Activated CD4-positive, alpha-beta memory T cell treated with anti-CD3 and anti-CD28 coated beads, Interleukin-2, amount 10 ng/mL, durations not matched to agents 7 days and 5 days (primary cell): ENCODE results near the gene SNX13. TPM values are rescaled to one million over a fixed set of nuclear protein-coding genes. Genes with fewer than 3 reads are reported as not detected.
A peak's percentile ranks its signal among the peaks of the same experiment; 100 is the strongest.

Source experiments
- CTCF ChIA-PET: fragments of 350-600 bp; sonication (Branson Sonifier 250); formaldehyde crosslinking; loops from one replicate; lab custom pipeline; 2021; ENCODE audit warnings: antibody characterized with exemption, inconsistent platforms; lab: Charles Lee
- POLR2A ChIA-PET: fragments of 350-600 bp; sonication (Branson Sonifier 250); formaldehyde crosslinking; loops from one replicate; lab custom pipeline; 2021; ENCODE audit warnings: antibody characterized with exemption; lab: Charles Lee
- DNase-seq: peaks from one replicate; pipeline ENCODE4 v3.0.0-alpha.2; 2020
- H3K27ac Mint-ChIP-seq: one replicate; pipeline ENCODE4 v1.8.0; 2021; ENCODE audit warnings: mild to moderate bottlenecking, mixed read lengths
- H3K27me3 Mint-ChIP-seq: one replicate; pipeline ENCODE4 v1.8.0; 2021; ENCODE audit warnings: mixed read lengths
- H3K36me3 Mint-ChIP-seq: one replicate; pipeline ENCODE4 v1.8.0; 2021; ENCODE audit warnings: low read depth, mixed read lengths
- H3K4me1 Mint-ChIP-seq: one replicate; pipeline ENCODE4 v1.8.0; 2021; ENCODE audit warnings: mixed read lengths
- H3K4me3 Mint-ChIP-seq: one replicate; pipeline ENCODE4 v1.8.0; 2021; ENCODE audit warnings: mild to moderate bottlenecking, mixed read lengths
- H3K9me3 Mint-ChIP-seq: one replicate; pipeline ENCODE4 v1.8.0; 2021; ENCODE audit warnings: mixed read lengths
- total RNA-seq, 2 experiments: library from RNA; stranded (reverse); gene quantifications; one replicate each; pipeline ENCODE4 v1.2.3, GENCODE V29; 2021

SNX13 gene
- total RNA-seq, 2 experiments from 2014 or later: 23.8 to 25.9 TPM

DNA sequence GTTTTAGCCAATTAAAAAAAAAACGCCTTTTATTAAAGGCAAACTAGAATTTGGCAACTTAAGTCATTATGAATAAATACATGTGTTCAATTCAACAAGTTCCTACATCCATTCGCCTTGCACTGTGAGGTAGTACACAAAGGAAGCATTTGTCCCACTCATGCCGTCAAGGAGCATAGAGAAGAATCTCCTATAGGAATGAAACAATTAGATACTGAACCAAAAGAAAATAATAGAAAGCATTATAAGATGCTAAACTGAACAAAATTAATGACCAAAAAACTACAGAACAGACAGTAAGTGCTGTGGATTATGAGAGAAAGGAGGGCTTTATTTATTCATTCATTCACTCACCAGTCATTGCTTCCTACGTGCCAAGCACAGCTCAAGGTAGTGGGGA lies 42.2 kb downstream of the SNX13 start:
- Mint-ChIP-seq H3K4me1 (no peaks in the 10 kb centered on the region), H3K27ac (no peak overlapping the region), H3K27me3 (no peaks in the 10 kb centered on the region), H3K4me3 (no peak overlapping the region), H3K9me3 (no peaks in the 10 kb centered on the region), H3K36me3 (no peaks in the 10 kb centered on the region)
- POLR2A ChIA-PET: no interaction called here
- CTCF ChIA-PET: no interaction called here
- DNase-seq: no peak

DNA sequence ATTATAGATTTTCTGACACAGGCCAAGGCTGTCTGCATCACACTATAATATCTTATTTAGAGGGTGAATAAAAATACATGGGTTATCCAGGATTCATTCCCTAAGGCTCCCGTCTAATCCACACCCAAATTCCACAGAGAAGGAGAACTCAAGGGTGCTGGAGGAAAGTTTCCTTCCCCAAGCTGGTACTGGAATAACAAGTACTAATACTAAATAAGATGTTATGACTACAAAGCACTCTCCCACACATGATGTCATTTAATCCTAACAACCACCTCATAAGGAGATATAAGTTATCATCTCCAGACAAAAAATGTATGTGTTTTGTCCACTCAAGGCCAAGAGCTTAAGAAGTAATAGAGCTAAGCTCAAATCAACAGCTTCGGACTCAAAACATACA lies 53.0 kb downstream of the SNX13 start:
- POLR2A ChIA-PET: no interaction called here
- Mint-ChIP-seq H3K36me3 (peaks cover 50% of the 10 kb centered on the region), H3K4me1 (no peaks in the 10 kb centered on the region), H3K27me3 (no peaks in the 10 kb centered on the region), H3K9me3 (no peaks in the 10 kb centered on the region), H3K27ac (no peak overlapping the region), H3K4me3 (no peak overlapping the region)
- CTCF ChIA-PET: no interaction called here
- no peak for DNase-seq

DNA sequence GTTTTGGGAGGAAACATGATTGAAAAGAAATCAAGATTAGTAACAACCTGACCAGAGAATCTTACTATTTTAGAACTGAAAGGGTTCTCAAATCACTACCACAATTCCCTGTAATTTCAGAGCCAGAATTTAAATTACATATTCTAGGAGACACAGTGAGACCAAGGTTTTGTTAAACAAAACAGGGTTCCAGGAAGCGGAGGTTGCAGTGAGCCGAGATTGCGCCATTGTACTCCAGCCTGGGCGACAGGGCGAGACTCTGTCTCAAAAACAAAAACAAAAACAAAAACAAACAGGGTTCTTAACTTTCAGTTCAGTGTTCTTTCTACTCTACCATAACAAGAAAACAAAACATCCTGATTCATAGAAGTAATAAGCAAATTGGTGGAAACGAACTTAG lies 57.6 kb downstream of the SNX13 start:
- Mint-ChIP-seq H3K27ac (no peak overlapping the region), H3K4me3 (no peak overlapping the region), H3K9me3 (no peaks in the 10 kb centered on the region), H3K4me1 (no peaks in the 10 kb centered on the region), H3K27me3 (no peaks in the 10 kb centered on the region), H3K36me3 (peaks cover 40% of the 10 kb centered on the region)
- ChIA-PET CTCF (no interaction called here), POLR2A (interaction anchor here (0.9 kb wide), 1 partner anchor 70 kb away, joined by 3 read pairs; no protein-coding TSS in a partner anchor)
- no peak for DNase-seq

DNA sequence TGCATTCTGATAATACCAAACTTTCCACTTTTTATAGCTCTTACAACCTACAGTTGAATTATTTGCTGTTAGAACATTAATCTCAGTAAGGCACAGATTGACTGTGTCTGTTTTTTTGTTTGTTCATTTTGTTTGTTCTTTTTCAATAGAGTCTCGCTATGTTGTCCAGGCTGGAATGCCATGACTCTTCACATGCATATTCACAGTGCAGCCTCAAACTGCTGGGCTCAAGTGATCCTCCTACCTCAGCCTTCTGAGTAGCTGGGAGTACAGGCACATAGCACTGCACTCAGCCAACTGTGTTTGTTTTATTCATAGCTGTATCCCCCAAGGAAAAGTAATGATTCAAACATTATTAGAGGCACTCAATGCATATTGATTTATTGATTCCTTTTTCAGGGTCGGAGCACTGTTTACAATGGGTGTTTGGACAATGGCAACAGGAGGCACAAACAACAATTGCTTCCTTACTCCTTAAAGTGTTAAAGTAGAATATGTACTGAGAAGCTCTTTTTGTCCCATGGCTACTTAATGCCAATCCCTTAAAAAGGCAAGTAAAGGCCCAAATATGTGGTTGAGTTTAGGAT lies 61.1 kb downstream of the SNX13 start:
- Mint-ChIP-seq H3K27ac (no peak overlapping the region), H3K9me3 (no peaks in the 10 kb centered on the region), H3K4me1 (no peaks in the 10 kb centered on the region), H3K27me3 (no peaks in the 10 kb centered on the region), H3K36me3 (peaks cover 30% of the 10 kb centered on the region), H3K4me3 (no peak overlapping the region)
- no peak for DNase-seq
- ChIA-PET POLR2A (no interaction called here), CTCF (no interaction called here)

DNA sequence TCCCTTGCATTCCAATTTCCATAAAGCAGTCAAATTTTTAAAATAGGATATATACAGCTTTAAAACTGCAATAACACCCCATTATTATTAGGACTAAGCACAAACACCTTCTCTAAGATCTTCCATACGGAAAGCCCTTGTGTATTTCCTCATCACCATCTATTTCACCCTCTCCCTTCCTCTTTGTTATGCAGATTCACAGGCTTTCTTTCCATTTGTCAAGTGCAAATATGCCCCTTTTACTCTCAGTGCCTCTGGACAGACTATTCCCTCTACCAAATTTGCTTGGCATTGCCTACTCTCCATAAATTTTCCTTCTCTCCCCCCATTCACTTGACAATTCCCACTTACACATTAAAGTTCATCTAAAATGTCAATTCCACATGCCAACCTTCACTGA lies 61.7 kb downstream of the SNX13 start:
- Mint-ChIP-seq H3K27ac (no peak overlapping the region), H3K4me3 (no peak overlapping the region), H3K27me3 (no peaks in the 10 kb centered on the region), H3K9me3 (no peaks in the 10 kb centered on the region), H3K4me1 (no peaks in the 10 kb centered on the region), H3K36me3 (peaks cover 32% of the 10 kb centered on the region)
- ChIA-PET CTCF (no interaction called here), POLR2A (no interaction called here)
- no peak for DNase-seq

DNA sequence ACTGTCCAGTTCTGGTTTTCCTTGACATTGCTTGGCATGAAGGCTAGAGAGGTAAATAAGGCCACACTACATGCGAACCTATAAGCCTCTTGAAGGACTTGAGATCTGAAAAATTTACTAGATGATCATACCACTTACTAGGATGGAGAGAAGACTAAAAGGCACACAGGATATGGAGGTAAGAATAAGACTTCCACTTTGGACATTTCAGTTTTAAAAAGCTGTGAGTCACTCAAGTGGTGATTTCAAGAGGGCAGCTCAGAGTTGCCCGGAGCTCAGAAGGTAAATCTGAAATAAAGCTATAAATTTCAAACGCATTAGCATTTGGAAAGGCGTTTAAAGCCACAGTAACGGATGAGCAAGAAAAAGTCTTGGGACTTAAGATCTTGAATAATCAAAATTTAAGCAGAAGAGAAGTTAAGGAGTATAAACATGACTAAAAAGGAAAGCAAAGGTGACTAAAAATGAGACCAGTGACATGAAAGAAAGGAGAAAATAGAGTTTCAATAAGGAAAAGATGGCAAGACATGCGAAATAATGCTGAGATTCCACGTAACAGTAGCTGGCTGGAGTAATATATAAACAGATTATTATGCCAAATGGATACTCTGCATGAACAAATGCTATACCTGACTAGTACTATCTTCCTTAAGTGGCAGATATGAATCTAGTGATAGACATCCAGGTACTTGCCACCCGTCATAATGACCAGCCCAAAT lies 68.3 kb downstream of the SNX13 start:
- Mint-ChIP-seq H3K4me3 (no peak overlapping the region), H3K9me3 (peaks cover 3% of the 10 kb centered on the region), H3K27ac (no peak overlapping the region), H3K36me3 (peaks cover 46% of the 10 kb centered on the region), H3K27me3 (no peaks in the 10 kb centered on the region), H3K4me1 (peaks cover 16% of the 10 kb centered on the region)
- ChIA-PET CTCF (interaction anchor here (0.5 kb wide), 1 partner anchor 236 kb away, joined by 7 read pairs; no protein-coding TSS in a partner anchor), POLR2A (no interaction called here)
- no peak for DNase-seq

DNA sequence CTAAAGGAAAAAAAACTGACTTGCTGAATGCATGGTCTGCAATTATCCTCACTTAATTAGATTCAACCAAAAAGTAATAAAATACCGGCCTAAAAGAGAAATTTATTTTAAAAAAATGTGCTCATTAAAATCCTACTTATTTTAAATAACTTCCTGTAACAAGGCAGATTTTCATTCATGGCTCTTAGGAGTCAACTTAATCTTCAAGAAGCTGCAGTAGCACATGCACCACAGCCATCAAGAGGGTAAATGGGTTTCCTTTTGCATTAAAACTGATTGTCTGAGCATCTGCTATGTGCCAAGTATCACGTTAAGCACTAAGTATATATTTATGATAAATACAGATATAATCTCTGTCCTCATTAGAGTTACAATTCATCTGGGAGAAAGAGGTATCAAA lies 69.9 kb downstream of the SNX13 start:
- Mint-ChIP-seq H3K27ac (no peak overlapping the region), H3K4me1 (peaks cover 16% of the 10 kb centered on the region), H3K4me3 (no peak overlapping the region), H3K9me3 (peaks cover 8% of the 10 kb centered on the region), H3K27me3 (no peaks in the 10 kb centered on the region), H3K36me3 (peaks cover 57% of the 10 kb centered on the region)
- POLR2A ChIA-PET: no interaction called here
- no peak for DNase-seq
- CTCF ChIA-PET: no interaction called here

DNA sequence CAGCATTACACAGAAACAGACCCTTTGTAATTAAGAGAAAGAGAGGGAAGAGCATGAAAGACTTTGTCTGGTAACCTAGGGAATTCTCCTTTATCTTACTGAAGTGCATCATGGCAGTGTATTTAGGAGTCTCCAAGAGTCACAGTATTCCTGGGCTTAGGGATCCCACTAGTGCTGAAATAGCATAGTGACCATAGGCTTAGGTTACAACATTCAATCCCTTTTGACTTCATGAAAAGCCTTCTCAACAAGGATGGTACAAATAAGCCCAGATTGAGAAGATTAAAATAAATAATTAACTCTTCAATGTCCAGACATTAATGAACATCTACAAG lies 76.5 kb downstream of the SNX13 start:
- no peaks in the 10 kb centered on the region for H3K27me3 Mint-ChIP-seq
- POLR2A ChIA-PET: interaction anchor here (0.7 kb wide), 1 partner anchor 9 kb away, joined by 3 read pairs; no protein-coding TSS in a partner anchor
- H3K27ac Mint-ChIP-seq: no peak overlapping the region
- H3K9me3 Mint-ChIP-seq: peaks cover 6% of the 10 kb centered on the region
- DNase-seq: no peak
- CTCF ChIA-PET: no interaction called here
- H3K4me3 Mint-ChIP-seq: no peak overlapping the region
- H3K36me3 Mint-ChIP-seq: peaks cover 55% of the 10 kb centered on the region
- H3K4me1 Mint-ChIP-seq: peaks cover 14% of the 10 kb centered on the region

DNA sequence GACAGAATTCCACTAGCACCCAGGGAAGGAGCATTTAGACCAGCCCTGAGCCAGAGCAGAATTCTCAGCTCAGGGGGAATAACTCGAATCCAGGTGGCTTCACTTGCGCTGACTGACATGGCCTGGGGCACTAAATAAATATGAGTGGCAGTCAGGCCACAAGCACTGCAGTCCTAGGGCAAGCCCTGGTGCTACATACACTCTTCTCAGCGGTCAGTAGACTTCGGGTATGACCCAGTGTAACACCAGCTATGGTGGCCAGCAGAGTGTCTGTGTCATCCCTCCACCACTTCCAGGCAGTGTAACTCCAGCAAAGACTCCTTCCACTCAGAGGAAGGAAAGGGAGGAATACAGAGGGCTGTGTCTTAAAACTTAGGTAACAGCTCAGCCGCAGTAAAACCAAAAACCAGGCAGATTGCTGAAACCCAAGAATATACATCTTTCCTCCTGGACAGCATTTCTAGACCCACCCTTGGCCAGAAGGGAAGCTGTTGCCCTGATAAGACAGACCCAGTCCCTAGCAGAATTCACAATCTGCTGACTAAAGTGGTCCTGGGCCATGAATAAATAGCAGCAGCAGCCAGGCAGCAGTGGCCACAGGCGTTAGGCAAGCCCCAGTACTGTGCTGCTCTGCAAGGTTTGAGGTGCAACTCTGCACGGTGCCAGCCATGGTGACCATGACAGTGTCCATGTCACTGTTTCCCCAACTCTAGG lies 77.0 kb downstream of the SNX13 start:
- POLR2A ChIA-PET: no interaction called here
- DNase-seq: no peak
- no peaks in the 10 kb centered on the region for H3K27me3 Mint-ChIP-seq
- CTCF ChIA-PET: no interaction called here
- peaks cover 16% of the 10 kb centered on the region for H3K4me1 Mint-ChIP-seq
- peaks cover 6% of the 10 kb centered on the region for H3K9me3 Mint-ChIP-seq
- peaks cover 55% of the 10 kb centered on the region for H3K36me3 Mint-ChIP-seq
- no peak overlapping the region for H3K4me3 Mint-ChIP-seq
- H3K27ac Mint-ChIP-seq: no peak overlapping the region

DNA sequence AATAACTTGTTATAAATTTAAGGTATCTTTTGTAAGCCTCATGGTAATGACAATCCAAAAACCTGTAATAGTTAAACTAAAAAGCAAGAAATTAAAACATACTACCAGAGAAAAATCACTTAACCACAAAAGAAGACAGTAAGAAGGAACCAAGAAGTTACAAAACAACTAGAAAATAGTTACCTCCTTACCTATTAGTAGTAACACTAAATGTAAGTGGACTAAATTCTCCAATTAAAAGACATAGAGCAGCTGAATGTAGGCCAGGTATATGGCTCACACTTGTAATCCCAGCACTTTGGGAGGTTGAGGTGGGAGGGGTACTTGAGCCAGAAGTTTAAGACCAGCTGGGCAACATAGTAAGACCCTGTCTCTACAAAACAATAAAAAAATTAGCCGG lies 84.0 kb downstream of the SNX13 start:
- POLR2A ChIA-PET: no interaction called here
- Mint-ChIP-seq H3K27me3 (no peaks in the 10 kb centered on the region), H3K4me3 (no peak overlapping the region), H3K4me1 (peaks cover 50% of the 10 kb centered on the region), H3K27ac (no peak overlapping the region), H3K9me3 (peaks cover 4% of the 10 kb centered on the region), H3K36me3 (peaks cover 54% of the 10 kb centered on the region)
- CTCF ChIA-PET: no interaction called here
- DNase-seq: no peak

DNA sequence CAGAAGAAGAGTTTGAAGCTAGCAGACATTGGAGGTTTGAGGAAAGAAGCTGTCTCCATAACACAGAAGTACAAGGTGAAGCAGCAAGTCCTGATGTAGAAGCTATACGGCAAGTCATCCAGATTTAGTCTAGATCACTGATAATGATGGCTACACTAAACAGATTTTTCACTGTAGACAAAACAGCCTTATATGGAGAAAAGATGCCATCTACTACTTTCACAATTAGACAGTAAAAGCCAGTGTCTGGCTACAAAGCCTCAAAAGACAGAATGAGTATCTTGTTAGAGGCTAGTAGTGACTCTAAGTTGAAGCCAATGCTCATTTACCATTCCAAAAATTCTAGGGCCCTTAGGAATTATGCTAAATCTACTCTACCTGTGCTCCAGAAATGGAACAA lies 85.1 kb downstream of the SNX13 start:
- peaks cover 4% of the 10 kb centered on the region for H3K9me3 Mint-ChIP-seq
- H3K27ac Mint-ChIP-seq: peak overlapping the region; percentile 42
- DNase-seq: no peak
- no peaks in the 10 kb centered on the region for H3K27me3 Mint-ChIP-seq
- ChIA-PET POLR2A (interaction anchor here (1.5 kb wide), 1 partner anchor 83 kb away, joined by 3 read pairs; no protein-coding TSS in a partner anchor), CTCF (no interaction called here)
- peaks cover 47% of the 10 kb centered on the region for H3K4me1 Mint-ChIP-seq
- H3K4me3 Mint-ChIP-seq: no peak overlapping the region
- peaks cover 50% of the 10 kb centered on the region for H3K36me3 Mint-ChIP-seq

DNA sequence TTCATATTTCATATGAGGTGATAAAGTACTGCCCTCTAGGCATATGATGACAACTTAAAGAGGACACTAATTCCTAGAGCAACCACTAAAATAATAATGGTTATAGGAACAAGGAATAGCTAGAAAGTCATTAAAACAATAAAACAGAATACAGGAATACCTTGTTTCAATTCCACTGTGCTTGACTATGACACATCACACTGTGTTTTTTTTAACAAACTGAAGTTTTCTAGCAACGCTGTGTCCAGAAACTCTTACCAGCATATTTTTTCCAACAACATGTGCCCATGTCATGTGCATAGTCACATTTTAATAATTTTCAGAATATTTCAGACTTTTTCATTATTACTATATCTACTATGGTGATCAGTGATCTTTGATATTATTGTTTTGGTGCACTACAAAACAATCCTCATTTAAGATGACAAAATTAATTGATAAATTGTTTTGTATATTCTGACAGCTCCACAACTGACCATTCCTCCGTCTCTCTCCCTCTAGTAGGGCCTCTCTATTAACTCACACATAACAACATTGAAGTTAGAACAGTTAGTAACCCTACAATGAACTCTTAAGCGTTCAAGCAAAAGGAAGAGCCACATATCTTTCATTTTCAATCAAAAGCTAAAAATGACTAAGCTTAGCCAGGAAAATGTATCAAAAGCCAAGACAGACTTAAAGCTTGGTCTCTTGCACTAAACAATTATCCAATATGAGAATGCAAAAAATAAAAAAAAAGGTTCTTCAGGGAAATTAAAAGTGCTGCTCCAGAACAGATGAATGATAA lies 85.8 kb downstream of the SNX13 start:
- peak overlapping the region; percentile 42 for H3K27ac Mint-ChIP-seq
- H3K4me1 Mint-ChIP-seq: peaks cover 42% of the 10 kb centered on the region
- H3K9me3 Mint-ChIP-seq: peaks cover 4% of the 10 kb centered on the region
- peaks cover 46% of the 10 kb centered on the region for H3K36me3 Mint-ChIP-seq
- ChIA-PET CTCF (no interaction called here), POLR2A (interaction anchor here (1.5 kb wide), 1 partner anchor 84 kb away, joined by 3 read pairs; no protein-coding TSS in a partner anchor)
- H3K4me3 Mint-ChIP-seq: peak overlapping the region; percentile 5
- no peaks in the 10 kb centered on the region for H3K27me3 Mint-ChIP-seq
- DNase-seq: no peak

DNA sequence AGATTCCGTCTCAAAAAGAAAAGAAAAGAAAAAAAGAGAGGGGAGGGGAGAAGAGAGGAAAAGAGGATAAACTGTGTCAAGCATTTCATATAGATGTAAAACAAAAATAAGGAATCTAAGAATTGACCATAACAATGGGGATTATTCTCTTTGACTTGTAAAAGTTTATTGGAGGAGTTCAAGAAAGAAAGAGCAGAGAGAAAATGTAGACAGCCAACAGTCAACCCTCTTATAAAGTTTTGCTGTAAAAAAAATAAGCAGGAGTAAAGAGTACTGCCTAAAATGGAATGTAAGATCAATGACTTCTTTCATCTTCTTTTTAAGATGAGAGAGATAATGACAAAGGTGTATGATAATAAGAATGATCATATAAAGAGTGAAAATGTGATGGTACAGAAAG lies 87.9 kb downstream of the SNX13 start:
- no peak overlapping the region for H3K4me3 Mint-ChIP-seq
- no peak overlapping the region for H3K27ac Mint-ChIP-seq
- ChIA-PET CTCF (no interaction called here), POLR2A (no interaction called here)
- DNase-seq: no peak
- peaks cover 34% of the 10 kb centered on the region for H3K4me1 Mint-ChIP-seq
- H3K9me3 Mint-ChIP-seq: peaks cover 4% of the 10 kb centered on the region
- H3K36me3 Mint-ChIP-seq: peaks cover 50% of the 10 kb centered on the region
- H3K27me3 Mint-ChIP-seq: no peaks in the 10 kb centered on the region
